Activated effector memory CD4-positive, alpha-beta T cell treated with Interleukin-2 at 50 U/mL for 16 hours (primary cell): ENCODE results near the gene FADS6.

Experiments
- DNase-seq: peaks from one replicate; pipeline ENCODE4 v3.0.0-alpha.2; 2020

FADS6 gene

GRCh38 chr17:74865504-74866197 lies 27.8 kb downstream of the FADS6 start:
- DNase-seq, result no peak

- peak; percentile 60 for DNase-seq
These were observed 28.5 kb downstream of the FADS6 start for GRCh38 chr17:74864866-74865395.

GRCh38 chr17:74864297-74864865 lies 29.1 kb downstream of the FADS6 start:
- DNase-seq, result no peak

- DNase-seq, result no peak
These were observed 29.8 kb downstream of the FADS6 start for GRCh38 chr17:74863420-74864296.

- no peak for DNase-seq
These were observed 30.5 kb downstream of the FADS6 start for GRCh38 chr17:74862919-74863318.

- peak; percentile 49 for DNase-seq
These were observed 31.1 kb downstream of the FADS6 start for GRCh38 chr17:74862108-74862901.

- DNase-seq, result no peak
These were observed 31.7 kb downstream of the FADS6 start for GRCh38 chr17:74861662-74862107.

GRCh38 chr17:74860872-74861661 lies 32.4 kb downstream of the FADS6 start:
- no peak for DNase-seq

GRCh38 chr17:74860229-74860871 lies 33.1 kb downstream of the FADS6 start:
- DNase-seq, result no peak

- no peak for DNase-seq
These were observed 33.8 kb downstream of the FADS6 start, which contains the start of gene GRIN2C for GRCh38 chr17:74859459-74860228. Gene GRIN2C, minus strand, starts transcription at chr17:74859885. Its CDS starts 4,793 bp downstream, at chr17:74855092.

GRCh38 chr17:74858672-74859458 lies 34.6 kb downstream of the FADS6 start:
- no peak for DNase-seq

GRCh38 chr17:74857191-74857590 lies 36.2 kb downstream of the FADS6 start:
- no peak for DNase-seq

- no peak for DNase-seq
These were observed 37.3 kb downstream of the FADS6 start for GRCh38 chr17:74856112-74856511.

GRCh38 chr17:74855323-74855722 lies 38.1 kb downstream of the FADS6 start:
- DNase-seq, result no peak

GRCh38 chr17:74854792-74855191 lies 38.6 kb downstream of the FADS6 start:
- no peak for DNase-seq

GRCh38 chr17:74853669-74854068 lies 39.8 kb downstream of the FADS6 start:
- no peak for DNase-seq

GRCh38 chr17:74853048-74853397 lies 40.4 kb downstream of the FADS6 start:
- DNase-seq, result no peak

- peak; percentile 58 for DNase-seq
These were observed 41.0 kb downstream of the FADS6 start for GRCh38 chr17:74852237-74853047.
